WTC11 (cell line): ENCODE measurements around the gene MPHOSPH10. TPM values are rescaled to one million over a fixed set of nuclear protein-coding genes. Genes with fewer than 3 reads are reported as not detected.

ENCODE experiments used
- ARID4B ChIP-seq: sonication (generic); formaldehyde crosslinking; IDR thresholded peaks from 2 replicates; pipeline ENCODE4 v1.8.0; 2023; ENCODE audit warnings: missing genetic modification reagents, mild to moderate bottlenecking, borderline replicate concordance
- ELF4 ChIP-seq: sonication (generic); formaldehyde crosslinking; IDR thresholded peaks from 2 replicates; pipeline ENCODE4 v1.8.1; 2022; ENCODE audit warnings: low read depth, mild to moderate bottlenecking, moderate library complexity, missing genetic modification reagents
- MXD4 ChIP-seq: fragments of 250-450 bp; sonication (Bioruptor Pico); IDR thresholded peaks from 2 replicates; pipeline ENCODE4 v1.8.0; 2021; ENCODE audit warnings: mild to moderate bottlenecking, moderate library complexity, borderline replicate concordance
- MYBL2 ChIP-seq: sonication (generic); formaldehyde crosslinking; IDR thresholded peaks from 2 replicates; pipeline ENCODE4 v1.8.1; 2023; ENCODE audit warnings: mild to moderate bottlenecking, moderate library complexity, missing genetic modification reagents
- NR1H2 ChIP-seq: sonication (generic); formaldehyde crosslinking; IDR thresholded peaks from 2 replicates; pipeline ENCODE4 v1.9.0; 2021; ENCODE audit warnings: mild to moderate bottlenecking, moderate library complexity, missing genetic modification reagents
- TEAD4 ChIP-seq: sonication (generic); formaldehyde crosslinking; IDR thresholded peaks from 2 replicates; pipeline ENCODE4 v1.8.0; 2022; ENCODE audit warnings: mild to moderate bottlenecking, missing genetic modification reagents
- total RNA-seq: library from RNA; stranded (reverse); gene quantifications from 3 replicates; pipeline ENCODE4 v1.2.3, GENCODE V29; 2021

The MPHOSPH10 gene
- total RNA-seq, 1 experiment from 2014 or later = 36.6 TPM

- TF ChIP-seq ARID4B (CRISPR knock-in tag) (no peak), ELF4 (no peak), MYBL2 (CRISPR knock-in tag) (no peak), TEAD4 (CRISPR knock-in tag) (no peak), MXD4 (no peak), NR1H2 (CRISPR knock-in tag) (no peak)
Observed at GRCh38 chr2:71191570-71191943, 61.1 kb downstream of the MPHOSPH10 start (continued).

Other genes with a start within 250 kb of the MPHOSPH10 start
- gene VAX2, start 230.1 kb upstream of the MPHOSPH10 start, total RNA-seq = not detected in 3 replicates
- not detected in 3 replicates for gene ATP6V1B1, start 194.7 kb upstream of the MPHOSPH10 start, total RNA-seq
- 0.39 to 0.81 TPM (median 0.80 TPM) in 3 replicates for gene ANKRD53, start 152.0 kb upstream of the MPHOSPH10 start, total RNA-seq
- gene TEX261, start 135.8 kb upstream of the MPHOSPH10 start, total RNA-seq = 15.2 to 18.3 TPM (median 17.0 TPM) in 3 replicates
- 56.1 to 58.9 TPM (median 57.7 TPM) in 3 replicates for gene NAGK, start 62.0 kb upstream of the MPHOSPH10 start, total RNA-seq
- gene MCEE, start 405 bp upstream of the MPHOSPH10 start, total RNA-seq = 17.2 to 19.1 TPM (median 18.7 TPM) in 3 replicates
- gene PAIP2B, start 96.5 kb downstream of the MPHOSPH10 start, total RNA-seq = 19.3 to 22.4 TPM (median 22.2 TPM) in 3 replicates
- gene ZNF638, start 201.1 kb downstream of the MPHOSPH10 start, total RNA-seq = 109 to 131 TPM (median 128 TPM) in 3 replicates